GM18873 (cell line): ENCODE measurements around the gene TBC1D16.

Experiments
- ATAC-seq: cut with Tn5 transposase; IDR thresholded peaks from one replicate; pipeline ENCODE4 v1.9.1; 2021; ENCODE audit warnings: mild to moderate bottlenecking, moderate library complexity, moderate number of reproducible peaks; ENCODE audit not compliant: unreplicated experiment, low FRiP score

TBC1D16 gene

DNA sequence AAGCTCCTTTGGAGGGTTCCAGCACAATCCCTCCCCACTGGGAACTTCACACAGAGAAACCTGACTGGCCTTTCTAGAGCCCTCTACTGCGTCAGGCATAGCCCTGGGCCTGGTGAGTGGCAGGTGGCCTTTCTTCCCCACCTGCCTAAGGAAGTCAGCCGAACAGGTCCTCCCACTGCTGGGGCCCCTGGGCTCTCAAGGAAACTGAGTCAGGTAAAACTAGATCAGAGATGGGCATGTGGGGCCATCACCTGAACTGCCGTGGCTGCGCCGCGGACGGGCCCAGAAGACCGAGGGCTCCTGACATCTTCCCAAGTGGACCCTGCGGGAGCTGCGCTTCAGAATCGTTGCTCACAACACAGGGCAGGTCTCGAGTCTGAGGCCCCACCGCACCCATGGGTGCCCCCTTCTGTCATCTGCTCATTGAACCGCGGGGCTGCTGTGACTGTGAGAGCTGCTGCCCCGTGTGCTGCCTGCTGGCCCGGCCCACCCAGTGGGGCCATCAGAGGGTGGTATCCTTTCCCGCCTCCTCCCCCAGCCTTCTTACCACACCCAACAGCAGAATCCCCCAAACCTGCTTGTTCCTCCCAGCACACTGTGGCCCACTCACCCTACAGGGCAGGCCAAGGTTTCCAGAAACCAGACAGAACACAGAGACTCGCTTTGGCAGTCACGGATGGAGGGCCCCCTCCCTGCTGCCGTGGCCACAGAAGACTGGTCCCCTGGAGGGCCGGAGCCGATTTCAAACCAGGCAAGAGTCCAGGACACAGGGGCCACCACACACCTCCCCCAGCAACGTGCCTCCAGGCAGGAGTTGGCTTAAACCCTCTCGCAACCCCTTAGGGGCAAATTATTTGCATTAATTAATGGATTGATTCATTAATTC, 81.1 kb downstream of the TBC1D16 start:
- ATAC-seq: no peak

DNA sequence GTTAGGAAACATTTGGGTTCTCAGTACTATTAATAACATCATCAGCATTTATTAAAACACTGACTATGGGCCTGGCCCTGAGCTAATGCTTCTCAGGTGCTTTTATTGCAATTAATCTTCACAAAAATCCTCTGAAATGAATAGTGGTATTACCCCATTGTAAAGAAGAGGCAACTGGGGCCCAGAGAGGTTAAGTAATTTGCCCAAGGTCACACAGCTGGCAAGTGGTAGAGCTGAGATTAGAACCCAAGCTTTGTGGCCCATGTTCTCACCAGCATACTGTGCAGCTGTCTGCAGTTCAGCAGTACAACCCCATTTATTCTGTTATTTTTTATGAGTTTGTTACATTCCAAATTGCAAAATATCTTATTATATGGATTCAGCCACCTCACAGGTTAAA, 82.3 kb downstream of the TBC1D16 start:
- no peak for ATAC-seq

DNA sequence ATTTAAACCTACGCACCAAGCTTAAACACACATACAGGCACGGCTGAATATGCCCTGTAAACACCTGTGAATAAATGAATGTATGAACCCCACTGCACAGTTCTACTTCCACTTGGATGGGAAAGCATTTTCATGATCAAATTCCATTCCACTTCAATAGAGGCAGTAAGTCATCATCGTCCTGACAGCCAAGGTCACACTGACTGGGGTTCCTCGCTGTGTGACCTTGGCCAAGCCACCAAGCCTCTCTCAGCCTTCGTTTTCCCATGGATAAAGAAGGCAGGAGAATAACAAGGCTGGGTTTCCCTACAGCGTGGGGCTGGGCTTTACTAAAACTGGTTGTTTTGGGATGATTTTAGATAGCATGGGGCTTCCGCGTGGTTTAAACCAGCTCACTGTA, 82.8 kb downstream of the TBC1D16 start:
- ATAC-seq: no peak

DNA sequence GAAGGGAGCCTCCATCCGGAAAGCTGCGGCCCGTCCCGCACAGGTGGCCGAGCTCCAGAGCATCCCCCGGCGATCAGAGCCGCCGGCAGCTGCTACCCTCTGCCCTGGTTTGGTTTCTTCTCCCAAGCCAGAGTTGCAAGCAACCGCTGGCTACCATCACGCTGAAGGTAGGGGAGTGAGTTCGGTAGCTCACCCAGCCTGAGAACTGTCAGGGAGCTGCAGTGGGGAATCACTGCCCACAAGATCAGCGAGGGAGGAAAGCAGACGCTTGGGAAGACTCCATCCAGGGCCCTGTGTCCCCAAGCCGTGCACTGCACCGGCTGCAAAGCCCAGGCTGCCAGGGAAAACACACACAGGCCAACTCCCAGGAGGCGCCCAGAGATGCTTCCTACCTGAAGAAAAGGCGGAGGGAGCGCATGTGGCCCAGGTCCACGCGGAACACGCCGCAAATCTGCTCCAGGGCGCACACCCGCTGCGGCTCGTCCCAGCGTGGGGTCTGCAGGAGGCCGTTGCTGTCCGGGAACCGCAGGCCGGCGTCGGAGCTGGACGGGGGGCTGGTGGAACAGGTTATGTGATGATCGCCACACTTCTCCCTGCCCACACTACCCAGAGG, 83.3 kb downstream of the TBC1D16 start:
- no peak for ATAC-seq

DNA sequence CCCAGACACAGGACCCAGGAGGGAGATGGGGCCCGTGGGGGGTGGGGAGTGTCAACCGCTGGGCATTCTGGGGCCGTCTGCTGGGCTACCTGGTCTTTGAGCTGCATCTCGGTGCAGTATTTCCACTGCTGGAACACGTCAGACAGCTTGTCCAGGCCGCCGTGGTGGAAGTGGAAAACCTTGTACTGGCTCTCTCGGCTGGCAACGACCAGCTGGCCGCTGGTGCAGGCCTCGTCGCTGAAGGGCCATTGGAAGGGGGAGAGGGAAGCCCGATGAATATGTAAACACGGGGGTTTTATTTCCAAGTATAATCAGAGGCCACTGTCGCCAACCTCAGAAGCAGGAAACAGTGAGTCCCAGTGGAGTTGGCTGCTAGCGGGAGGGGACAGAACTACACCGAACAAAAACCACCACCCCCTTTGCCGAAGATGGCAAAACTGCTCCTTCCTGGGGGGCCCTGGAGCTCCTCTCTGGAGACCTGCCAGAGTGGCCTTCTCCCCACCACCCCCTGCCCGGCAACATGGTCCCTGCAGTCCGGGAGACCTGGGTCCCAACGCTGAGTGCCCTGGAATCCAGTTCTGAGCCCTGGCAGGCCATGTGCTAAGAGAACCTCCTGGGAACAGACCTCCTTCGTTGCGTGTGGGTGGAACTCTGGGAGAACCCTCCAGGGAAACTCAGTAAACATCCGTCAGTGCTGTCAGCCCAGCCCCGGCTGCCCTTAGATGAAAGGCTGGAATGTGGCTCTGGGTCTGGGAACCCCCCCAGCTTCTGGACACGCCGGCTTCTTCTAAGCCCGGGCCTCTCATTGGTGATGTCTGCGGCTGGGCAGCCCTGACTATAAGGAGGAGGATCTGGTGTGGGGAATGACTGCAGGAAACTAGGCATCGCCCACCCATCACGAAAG, 84.1 kb downstream of the TBC1D16 start:
- no peak for ATAC-seq

DNA sequence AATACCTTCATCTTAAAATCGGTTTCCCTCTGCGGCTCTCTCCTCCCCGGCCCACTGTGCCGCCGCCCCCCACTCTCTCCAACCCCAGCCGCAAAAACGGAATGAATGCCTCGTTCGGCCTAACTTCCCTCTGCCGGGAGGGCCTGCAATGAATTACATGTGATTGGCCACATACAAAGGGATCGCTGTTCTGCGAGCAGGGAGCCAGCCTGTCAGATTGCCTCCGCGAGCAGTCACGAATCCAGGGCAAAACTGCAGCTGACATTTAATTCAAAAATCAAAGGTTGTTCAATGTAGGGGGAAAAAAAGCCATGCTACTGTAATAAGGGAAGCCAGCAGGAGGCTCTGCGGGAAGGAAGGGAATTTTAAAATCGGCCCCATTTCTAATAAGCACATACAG, 84.9 kb downstream of the TBC1D16 start:
- ATAC-seq: no peak

DNA sequence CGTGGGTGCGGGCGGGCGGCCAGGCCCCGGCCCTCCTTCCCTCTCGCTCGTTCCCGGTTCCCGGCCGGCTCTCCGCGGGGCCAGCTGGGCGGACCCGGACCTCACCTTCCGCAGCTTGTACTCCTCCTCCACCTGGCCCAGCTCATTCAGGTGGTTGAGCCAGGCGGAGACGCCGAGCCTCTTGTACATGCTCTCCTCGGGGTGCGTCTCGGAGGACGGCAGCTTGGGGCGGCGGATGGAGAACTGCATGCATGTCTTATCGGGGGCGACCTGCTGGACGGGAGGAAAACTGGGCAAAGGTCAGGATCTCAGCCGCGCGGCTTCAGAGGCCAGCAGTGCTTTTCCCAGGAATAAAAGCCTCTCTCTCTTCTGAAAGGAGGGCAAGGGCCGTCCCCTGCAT, 85.4 kb downstream of the TBC1D16 start:
- ATAC-seq: no peak

DNA sequence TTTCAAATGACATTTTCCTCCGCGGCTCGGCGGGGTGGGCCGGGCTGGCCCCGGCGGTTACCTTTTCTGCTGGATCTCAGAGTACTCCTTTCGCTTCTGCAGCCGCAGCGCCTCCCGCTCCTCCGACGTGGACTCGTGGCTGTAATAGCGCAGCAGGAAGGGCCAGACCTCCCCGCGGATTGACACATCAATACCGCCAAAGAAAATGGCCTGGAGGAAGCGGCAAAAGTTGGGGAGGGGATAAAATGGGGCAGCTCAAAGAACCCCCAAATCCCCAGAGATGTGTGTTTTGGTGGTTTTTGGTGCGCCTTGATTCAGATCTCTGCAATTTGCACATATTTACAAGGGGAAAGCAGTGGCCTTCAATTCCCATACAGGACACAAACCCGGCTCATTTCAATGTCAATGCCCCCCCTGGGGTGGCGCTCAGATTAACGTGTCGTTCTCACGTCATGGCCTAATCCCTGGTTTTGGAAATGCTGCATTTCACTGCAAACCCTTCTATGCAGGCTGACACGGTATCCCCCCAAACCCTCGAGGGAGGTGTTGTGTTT, 85.9 kb downstream of the TBC1D16 start:
- ATAC-seq: no peak

DNA sequence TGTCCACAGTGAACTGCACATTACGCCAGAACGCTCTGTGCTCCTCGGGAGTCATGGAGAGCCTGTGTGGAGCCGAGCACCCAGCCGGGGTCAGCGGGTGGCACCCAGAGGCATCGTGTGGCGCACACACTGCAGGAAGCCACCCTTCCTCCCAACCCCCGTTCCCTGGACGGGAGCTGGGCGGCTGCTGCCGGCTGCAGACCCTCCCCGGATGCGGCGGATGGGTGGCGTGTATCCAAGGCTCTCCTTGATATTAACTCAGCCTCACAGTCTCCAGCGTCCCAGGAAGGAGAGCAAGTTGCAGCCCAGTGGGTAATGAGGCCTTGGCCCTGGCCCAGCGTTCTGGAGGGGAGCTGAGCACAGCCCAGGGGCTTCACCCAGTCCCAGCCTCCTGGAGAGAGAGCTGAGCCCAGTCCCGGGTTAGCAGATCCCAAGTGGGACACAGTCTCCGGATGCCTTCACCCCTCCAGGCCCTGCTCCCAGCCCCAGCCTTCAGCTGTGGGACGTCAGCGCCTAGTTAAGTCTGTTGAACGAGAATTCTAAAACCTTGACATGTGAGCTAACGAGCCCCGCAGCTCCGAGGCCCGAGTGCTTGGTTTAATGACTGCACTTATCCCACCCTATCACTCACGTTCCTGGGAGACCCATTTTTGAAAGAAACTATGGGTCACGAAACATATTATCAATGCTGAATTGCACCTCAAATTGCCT, 86.6 kb downstream of the TBC1D16 start:
- ATAC-seq: no peak

DNA sequence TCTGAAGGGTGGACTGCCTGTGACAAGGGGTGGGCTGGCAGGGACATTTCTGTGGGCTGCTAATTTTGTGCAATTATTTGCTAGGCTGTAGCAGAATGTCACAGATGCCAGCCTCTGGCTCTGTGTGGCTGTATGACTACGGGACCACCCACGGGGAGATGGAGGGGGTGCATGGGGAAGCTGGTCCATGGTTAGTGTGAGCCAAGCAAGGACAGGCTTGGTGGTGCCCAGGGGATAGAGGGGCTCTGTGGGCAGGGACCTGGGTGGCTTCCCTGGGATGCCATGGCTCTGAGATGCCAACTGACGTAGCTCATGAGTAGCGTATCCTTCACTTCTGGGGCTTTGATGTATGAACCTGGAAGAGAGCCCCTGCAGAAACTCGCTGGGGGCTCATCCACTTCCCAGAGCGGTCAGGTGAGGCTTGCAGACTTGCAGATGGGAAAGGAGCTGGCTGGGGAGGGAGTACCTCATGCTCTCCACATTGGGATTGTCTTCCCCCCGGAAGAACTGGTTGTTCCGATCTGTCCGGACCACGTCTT, 87.2 kb downstream of the TBC1D16 start:
- no peak for ATAC-seq

DNA sequence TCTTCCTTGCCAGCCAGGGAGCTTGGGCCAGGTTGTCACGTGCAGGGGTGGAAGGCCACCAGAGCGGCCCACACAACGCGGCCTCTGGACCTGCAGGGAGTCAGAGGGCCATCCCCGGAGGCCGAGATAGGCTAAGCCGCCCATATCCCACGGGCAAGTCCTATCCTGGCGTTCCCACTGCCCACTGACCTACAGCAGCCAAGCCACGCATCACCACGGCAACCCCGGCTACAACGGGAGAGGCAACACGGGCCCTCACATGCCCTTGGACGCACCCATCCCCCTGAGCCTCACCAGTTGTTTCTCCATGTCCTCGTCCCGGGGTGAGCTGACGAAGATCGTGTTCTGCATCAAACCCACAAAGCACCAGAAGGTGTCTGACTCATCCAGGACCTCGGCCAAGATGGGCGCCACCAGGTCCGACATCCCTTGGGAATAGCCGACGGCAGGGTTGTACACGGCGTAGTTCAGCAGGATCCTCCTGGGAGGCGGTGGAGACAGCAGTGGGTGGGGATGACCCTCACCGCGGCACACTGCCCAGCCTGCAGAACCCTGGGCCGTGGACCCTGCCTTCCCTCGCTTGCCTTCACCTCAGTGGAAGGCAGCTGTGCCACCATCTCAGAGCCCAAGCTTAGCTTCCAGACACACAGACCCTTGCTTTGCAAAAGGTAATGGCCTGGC, 88.2 kb downstream of the TBC1D16 start:
- ATAC-seq: no peak

DNA sequence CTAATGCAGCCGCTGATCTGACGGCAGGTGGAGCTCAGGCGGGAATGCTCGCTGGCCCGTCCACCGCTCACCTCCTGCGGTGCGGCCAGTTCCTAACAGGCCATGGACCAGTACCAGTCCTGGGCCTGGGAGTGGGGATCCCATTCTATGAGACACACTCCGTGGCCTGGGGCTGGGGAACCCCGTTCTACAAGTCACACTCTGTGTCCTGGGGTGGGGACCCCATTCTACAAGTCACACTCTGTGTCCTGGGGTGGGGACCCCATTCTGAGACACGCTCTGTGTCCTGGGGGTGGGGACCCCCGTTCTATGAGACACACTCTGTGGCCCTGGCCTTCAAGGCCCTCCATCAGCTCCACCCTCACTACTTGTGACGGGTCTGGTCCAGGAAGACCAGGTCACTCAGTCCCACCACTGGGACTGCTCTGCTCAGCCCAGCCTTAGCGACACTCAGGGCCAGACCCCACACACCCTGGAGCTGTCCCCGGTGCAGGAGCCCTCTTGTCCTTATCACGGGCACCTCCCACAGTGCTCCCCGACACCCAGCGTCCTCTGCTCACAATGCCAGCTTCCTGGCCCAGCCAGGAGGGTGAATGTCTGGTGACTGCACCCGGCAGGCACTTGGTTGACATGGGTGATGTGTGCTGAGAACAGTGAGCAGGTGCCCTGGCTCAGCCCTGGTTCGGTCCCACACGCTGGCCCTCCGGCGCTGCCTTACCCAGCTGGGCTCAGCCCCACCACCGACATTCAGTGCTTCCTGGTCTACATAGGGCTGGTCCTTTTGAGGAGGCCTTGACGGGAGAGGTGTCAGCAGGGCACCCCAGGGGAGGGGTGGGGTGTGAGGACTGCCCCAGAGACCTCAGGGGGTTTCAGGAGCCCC, 89.1 kb downstream of the TBC1D16 start:
- no peak for ATAC-seq

DNA sequence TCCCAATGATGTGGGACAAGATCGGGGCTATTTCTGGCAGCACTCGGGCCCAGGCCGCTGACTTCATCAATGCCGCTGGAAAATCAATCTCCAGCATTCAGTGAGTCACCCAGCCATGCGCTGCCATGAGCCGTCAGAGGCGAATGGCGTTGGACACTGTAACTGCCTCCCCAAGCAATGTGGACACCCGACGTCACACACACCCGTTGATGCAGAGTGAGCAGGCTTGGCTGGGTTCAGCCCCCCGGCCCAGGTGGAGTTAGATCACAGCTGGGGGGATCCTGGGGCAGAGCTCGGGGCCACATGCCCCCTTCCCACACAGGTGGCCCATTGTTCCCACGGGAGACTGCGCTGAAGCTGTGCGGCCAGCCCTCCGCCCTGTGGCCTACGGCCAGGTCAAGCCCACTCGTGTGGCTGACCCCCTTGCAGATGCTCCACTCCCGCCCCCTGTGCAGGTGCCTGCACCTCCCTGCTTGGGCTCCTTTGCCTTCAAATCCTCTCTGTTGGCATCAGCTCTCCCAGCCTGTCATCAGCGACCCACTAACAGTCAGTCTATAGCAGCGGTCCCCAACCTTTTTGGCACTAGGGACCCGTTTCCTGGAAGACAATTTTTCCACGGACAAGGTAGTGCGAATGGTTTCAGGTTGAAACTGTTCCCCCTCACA, 89.9 kb downstream of the TBC1D16 start:
- no peak for ATAC-seq

DNA sequence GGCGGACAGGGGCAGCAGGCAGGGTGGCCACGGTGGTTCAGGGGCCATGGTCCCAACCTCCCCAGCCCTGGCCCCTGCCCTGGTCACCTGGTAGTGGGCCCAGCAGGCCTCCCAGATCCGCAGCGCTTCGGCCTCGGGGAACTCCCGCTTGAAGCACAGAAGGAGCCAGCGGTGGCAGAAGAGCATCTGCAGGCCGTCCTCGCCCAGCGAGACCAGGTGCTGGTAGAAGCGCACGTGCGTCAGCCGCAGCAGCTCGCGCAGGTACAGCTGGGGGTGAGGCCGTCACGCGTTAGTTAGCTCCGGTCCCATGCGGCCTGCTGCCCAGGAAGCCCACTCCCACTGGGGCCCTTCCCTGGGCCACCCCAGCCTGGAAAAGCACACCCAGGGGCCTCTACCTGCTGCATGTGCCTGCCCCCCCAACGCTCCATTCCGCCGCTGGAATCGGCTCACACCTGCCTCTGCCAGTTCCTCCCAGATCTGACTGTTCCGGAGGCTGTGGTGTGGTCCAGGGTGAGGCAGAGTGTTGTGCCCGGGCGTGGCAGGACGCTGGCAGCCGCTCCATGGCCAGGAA, 90.8 kb downstream of the TBC1D16 start:
- ATAC-seq: no peak

DNA sequence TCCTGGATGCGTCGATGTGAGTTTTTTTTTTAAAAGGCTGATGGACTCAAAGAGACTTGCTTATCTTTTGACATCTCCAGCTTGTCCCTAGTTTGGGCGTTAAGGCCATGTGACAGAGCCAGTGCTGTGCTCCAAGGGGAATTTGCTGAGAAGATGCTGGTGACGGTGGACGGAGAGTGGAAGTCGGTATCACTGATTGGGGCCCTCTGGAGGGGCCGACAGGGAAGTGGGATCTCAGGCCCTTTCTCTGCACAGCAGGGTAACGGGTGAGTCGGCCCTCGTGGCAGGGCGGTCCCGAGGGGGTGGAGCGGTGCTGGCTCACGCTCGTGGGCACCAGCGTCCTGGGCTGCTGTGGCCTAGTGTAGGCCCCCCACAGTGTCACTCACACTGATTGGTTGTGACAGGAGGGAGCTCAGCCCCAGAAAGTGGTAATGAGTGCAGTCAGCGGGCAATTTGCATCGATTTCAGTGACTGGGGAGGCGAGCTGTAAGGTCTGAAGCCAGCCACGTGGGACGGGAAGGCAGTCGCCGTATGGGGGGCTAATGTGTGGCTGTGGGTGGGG, 91.3 kb downstream of the TBC1D16 start:
- ATAC-seq: no peak

DNA sequence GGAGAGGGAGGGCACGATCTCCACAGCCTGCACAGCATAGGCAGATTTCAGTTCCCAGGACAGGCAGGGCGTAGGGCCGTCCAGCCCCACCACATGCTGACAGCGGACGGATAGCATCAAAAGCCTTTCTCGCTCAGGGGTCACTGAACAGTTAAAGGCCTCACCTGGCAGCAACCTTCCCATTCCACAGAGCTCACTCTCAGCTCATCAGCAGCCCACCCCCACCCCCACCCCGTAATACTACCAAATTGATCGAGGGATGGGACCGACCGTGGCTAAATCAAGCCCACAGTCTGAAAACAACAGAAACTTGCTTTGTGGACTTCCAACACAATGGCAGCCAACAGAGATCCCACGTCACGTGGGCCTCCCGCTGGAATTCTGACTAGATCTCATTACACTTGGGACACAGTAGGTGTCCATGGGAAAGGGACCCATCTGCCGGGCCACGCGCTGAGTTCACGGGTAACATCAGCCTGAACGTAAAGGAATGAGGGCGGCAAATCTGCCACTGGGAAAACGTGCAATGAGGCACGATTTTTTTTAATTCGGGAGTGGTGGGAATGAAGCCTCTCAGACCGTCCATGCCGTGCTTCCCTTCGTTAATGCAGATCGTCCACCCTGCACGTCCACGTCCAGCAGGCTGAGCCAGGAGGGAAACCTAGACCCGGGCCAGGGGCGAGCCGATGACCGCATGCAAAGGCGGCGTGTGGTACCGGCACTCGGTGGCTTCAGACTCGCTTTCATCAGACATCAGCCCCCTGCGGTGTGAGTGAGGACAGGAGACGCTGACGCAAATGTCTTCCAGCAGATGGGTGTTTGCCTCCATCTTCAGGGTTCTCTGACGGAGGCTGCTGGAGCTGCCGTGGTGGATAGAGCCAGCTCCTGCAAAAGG, 92.1 kb downstream of the TBC1D16 start:
- no peak for ATAC-seq
